NCI-H146 (cell line): ENCODE measurements around the gene VPS54.
"Not testable (repeated sequence)": the region's sequence is repeated elsewhere in the genome, so short reads cannot be mapped to it uniquely, and the experiment has no call there.

Experiments used
- DNase-seq: peaks from one replicate; lab custom pipeline; 2025; lab: John Stamatoyannopoulos, UW

VPS54 gene

DNA sequence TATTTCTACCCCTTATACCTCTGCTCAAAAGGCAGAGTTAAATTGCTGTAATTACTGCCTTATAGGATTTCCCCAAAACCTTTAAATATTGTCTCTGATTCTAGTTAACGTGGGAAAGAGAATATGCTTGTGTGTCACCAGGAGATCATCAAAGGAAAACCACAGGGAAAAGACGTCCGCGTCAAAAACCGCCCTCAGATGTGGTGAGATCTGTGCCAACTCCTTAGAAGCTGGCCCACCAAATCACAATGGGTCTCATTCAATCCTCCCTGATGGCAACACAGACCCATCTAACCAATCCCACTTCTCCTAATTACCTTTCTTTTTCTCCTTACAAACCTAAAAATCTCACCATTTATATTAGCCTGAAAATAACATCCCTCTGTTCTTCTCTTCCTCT lies 25.4 kb downstream of the VPS54 start:
- DNase-seq = no peak

DNA sequence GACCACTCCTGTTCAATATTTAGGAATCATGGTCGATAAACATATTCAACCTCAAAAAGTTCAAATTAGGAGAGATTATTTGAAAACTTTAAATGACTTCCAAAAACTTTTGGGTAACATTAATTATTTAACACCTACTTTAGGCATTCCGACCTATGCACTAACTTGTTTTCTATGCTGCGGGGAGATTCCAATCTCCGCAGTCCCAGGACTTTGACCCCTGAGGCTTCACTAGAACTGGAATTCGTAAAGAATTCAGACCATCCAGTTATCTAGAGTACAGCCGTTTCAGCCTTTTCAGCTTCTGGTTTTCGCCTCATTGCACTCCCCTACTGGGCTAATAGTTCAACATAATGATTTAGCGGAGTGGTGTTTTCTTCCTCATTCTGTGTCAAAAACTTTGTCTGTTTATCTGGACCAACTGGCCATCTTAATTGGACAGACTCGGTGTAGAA lies 26.1 kb downstream of the VPS54 start:
- not testable (repeated sequence) for DNase-seq

DNA sequence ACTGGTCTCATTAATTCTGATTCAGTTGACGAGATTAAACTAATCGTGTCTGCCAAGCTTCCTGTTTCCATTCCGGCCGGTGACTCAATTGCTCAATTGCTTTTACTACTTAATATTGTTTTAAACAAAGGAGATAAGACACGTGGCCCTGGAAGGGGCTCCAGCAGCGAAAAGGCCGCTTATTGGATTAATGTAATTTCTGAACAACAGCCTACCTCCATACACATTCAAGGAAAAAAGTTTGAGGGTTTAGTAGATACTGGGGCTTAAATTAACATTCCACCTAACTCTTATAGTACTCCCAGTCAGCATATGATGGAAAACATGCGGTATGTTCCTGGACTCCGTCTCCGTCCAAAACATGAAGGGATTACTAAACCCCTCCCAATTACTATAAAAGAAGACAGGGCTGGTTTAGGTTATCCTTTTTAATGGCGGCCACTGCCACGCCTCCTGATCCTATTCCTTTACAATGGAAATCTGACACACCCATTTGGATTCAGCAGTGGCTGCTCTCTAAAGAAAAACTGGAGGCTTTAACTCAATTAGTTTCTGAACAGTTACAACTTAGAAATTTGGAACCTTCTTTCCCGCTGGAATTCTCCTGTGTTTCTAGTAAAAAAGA lies 27.1 kb downstream of the VPS54 start:
- no peak for DNase-seq

DNA sequence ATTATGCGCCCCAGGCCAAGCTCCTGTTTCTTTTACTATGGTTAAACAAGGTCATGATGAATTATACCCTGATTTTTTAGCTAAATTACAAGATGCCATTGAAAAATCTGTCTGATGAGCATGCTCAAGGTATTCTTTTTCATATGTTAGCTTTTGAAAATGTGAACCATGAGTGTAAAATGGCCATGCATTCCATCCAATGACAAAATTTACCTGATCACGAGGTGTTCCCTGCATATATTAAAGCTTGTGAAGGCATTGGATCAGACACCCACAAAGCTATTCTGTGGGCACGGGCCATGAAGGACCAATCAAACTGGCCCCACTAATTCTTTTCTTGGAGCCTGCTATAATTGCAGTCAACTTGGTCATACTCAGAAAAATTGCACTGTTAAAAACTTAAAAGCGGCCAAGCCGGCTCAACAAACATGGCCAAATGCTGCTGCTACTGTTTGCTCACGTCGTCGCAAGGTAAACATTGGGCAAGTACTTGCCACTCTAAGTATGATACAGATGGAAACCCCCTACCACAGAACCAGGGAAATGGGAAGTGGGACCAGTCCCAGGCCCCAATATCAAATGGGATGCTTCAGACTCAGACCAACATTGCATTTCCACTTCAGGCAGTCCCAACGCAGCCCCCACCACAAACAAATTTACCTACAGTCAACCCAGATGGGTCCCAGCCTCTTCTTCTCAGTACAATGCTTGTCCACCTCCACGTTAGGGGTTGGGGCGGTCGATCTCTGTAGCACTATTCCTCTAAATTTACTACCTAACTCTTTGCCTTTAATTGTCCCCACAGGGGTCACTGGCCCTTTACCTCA lies 27.8 kb downstream of the VPS54 start:
- not testable (repeated sequence) for DNase-seq

DNA sequence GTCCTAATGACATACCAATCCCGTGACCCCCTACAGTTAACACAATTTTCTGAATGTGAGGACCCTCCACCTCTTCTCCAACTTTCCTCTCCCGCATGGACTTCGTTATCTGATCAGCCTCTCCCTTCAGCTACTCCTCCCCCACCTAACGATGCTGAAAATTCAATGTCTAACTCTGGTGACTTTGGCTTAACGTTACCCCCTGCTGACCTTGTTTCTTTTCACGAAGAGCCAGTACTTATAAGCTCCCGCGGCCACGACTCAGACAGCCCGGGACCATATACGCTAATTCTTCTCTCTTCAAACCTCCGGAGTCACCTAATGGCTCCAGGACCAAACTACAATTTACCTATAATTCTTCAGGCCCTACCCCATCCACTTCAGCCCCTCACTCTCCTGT lies 29.2 kb downstream of the VPS54 start:
- DNase-seq = no peak

DNA sequence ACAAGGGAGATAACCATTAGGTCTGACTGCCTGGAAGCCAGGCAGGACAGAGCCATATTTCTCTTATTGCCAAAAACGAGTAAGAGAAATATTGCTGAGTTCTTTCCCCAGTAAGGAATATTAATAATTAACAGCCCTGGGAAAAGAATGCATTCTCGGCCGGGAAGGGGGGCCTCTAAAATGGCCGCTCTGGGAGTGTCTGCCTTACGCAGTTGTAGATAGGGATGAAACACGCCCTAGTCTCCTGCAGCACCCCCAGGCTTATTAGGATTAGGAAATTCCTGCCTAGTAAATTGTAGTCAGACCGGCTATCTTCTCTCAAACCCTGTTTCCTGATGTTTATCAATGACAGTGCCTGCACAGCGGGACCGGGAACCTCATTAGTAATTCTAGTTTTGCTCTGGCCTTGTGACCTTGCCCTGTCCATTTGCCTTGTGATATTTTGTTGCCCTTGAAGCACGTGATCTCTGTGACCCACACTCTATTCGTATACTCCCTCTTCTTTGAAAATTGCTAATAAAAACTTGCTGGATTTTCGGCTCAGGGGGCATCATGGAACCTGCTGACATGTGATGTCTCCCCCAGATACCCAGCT lies 30.3 kb downstream of the VPS54 start:
- DNase-seq = not testable (repeated sequence)

DNA sequence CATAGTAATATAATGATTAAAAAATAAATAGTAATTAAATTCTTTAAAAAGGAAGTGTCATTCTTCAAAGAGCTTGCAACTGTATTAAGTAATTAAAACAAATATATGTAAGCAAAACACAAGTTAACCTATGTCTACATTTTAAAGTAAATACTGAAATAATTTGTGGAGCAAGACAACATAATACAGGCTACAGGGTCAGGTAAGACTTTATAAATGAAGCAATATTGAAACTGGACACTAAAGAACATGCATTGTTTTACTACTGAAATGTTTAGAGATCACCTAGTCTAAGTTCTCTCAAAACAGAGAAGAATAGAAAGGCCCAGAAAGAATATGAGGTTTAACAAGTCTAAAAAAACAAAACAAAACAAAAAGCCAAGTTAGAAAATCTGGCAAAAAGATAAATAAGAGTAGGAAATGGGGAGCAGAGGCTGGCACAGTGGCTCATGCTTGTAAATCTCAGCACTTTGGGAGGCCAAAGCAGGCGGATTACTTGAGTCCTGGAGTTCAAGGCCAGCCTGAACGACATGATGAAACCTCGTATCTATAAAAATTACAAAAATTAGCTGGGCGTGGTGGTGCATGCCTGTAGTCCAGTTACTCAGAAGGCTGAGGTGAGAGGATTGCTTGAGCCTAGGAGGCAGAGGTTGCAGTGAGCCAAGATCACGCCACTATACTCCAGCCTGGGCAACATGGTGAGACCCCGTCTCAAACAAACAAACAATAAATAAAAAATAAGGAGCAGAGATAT lies 34.4 kb downstream of the VPS54 start:
- no peak for DNase-seq

DNA sequence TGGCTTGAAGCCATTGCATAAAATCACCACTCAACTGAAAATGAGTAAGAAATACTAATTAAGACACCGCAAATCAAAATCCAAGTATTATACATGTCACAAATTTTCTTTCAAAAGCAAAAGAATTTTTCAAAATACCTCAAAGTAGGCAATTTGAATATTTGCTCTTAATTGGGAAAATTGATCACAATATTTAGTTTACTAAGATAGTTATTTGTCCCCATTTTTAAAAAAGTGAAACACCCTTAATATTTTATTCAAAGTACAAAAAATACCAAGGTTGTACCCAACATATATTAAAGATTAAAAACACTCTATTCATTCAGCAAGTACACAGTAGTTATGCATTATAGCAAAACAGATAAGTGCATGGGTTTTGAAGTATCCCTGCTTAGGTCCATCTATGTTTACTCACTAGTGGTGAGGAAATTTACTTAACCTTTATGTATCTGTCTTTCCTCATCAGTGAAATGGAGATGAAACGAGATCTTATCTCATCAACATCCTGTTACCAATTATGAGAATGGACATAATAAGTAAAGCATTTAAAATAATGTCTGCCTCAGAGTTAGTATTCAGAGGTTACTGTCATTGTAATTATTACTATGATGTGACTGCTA lies 35.1 kb downstream of the VPS54 start:
- peak; percentile 66 for DNase-seq

DNA sequence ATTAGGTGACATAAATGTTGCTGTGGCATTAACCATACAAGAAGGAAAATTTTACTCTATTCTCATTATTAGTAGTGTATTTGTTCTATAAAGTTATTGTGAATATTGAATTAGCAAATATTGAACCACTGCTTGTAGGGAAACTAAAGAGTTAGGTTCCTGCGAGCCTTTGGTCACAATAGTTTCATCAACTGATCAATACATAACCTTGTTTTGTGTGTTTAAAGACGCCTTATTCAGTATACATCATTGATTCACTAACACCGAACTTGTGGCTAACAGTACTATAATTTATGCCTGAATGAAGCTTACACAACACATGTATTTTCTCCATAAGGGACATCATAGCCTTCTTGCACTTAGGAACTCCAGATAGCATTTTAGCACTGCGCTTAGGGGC lies 36.9 kb downstream of the VPS54 start:
- DNase-seq = no peak

DNA sequence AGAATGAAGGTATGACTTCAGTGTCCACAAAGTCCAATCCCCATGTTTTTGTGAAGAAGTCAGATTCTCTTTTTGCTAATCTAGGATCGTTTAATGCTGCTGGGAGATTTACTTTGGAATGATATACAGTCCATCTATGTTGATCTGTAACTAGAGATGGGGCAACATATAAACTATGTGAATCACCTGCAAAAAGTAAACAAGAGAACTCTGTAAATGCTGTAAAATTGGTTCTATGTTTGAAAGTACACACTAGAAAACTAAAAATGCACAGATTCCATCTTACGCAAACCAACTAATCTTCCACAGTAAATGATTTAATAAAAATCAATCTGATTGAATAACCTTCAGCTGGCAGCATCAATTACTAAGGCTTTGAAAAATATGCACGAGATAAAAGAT lies 37.5 kb downstream of the VPS54 start:
- DNase-seq = no peak

DNA sequence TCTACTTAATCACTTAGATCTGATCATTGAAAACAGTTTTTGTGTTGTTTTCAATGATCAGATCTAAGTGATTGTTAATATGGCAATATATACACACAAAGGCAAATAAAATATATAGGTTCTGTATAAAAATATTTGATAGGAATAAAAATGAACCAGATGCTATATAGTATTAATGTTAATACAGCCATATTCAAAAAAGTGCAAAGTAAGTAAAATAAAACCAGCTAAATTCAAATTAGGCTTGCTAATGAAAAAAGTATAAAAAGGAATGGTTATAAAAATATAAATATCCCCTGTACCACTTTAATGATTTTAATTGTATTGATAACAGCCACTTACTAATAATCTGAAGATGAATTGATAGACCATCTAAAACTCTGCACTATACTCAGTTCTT lies 38.4 kb downstream of the VPS54 start:
- no peak for DNase-seq

DNA sequence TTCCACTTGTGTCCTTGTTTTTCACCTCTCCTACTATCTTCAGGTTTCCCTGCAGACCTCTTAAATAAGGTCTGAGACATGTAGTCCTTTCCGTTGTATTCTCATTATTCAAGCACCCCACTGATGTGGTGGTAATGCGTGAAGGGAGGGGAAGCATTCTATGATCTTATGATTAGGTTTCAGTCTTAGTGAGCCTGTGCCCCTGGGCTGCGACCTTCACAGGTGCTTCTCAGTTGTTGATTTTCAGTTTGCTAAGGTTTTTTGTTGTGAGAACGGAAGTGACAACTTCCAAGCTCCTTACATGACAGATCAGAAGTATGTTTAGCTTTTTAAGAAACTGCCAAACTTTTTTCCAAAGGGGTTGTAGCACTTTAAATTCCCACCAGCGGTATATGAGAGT lies 41.3 kb downstream of the VPS54 start:
- DNase-seq = no peak

DNA sequence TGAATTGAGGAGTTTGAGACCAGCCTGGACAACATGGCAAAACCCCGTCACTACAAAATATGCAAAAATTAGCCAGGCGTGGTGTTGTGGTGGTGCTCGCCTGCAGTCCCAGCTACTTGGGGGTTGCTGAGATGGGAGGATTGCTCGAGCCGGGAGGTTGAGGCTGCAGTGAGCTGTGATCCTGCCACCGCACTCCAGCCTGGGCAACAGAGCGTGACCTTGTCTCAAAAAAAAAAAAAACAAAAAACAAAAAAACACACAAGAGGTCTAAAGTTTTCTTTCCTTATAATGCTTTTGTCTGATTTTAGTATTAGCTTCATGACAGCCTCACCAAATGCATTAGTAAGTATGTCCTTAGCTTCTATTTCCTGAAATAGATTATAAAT lies 43.1 kb downstream of the VPS54 start:
- no peak for DNase-seq

DNA sequence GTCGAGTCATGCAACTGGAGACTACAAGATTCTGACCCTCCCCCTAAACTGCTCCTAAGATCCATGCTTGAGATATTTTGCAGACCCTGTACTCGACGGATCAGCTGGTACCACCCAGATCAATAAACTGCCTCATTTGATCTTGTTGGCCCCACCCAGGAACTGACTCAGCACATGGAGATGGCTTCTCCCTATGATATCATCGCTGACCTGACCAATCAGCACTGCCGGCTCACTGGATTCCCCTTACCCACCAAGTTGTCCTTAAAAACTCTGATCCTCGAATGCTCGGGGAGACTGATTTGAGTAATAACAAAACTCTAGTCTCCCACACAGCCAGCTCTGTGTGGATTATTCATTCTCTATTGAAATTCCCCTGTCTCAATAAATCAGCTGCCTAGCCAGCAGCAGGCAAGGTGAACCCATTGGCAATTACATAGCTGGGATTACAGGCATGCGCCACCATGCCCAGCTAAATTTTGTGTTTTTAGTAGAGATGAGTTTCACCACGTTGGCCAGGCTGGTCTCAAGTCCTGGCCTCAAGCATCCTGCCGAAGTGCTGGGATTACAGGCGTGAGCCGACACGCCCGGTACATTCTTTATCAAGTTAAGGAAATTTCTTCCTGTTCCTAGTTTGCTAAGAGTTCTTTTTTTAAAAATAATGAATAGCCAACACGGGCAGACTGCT lies 43.6 kb downstream of the VPS54 start:
- DNase-seq = no peak

DNA sequence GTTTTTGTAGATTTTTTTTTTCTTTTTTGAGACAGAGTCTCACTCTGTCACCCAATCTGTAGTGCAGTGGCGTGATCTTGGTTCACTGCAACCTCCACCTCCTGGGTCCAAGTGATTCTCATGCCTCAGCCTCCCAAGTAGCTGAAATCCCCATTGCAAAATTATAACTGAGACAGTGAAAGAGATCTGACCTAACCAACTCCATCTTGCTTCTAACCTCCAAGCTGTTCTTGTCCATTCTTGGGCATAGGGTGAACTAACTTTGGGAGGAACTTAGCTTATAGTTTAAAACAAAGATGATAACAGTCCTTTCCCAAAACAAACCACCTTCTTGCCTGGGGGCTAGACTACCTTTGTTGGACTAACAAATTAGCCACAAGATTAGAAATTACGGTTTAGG lies 44.2 kb downstream of the VPS54 start:
- not testable (repeated sequence) for DNase-seq

DNA sequence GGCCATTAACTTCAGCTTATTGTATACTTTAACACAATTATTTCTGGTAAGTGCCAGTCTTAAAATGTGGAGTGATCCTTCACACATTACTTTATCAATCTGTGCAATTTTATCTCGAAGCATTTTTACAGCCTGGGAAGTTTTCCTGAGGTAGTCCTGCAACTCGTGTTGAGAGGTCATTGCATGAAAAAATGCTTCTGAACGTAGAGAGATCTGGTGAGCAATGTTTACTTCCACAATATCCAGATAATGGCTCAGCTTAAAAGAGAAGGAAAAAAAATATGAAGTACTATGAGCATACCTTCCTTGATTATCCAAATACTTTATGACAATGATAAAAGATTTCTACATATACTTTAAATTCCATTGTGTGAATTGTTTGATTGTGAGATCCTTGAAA lies 57.0 kb downstream of the VPS54 start:
- DNase-seq = no peak

DNA sequence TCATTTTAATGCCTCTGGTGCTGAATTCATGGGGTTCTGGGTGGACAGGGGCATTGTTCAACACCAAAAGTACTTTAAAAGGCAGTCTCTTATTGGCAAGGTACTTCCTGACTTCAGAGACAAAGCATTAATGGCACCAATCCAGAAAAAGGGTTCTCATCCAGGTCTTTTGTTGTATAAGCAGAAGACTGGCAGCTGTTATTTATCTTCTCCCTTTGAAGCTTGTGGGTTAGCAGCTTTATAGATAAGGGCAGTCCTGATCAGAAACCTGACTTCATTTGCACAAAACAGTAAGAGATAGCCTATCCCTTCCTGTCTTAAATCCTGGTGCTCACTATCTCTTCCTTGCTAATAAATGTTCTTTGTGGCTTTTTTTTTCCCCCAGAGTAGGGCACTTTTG lies 68.8 kb downstream of the VPS54 start:
- no peak for DNase-seq

DNA sequence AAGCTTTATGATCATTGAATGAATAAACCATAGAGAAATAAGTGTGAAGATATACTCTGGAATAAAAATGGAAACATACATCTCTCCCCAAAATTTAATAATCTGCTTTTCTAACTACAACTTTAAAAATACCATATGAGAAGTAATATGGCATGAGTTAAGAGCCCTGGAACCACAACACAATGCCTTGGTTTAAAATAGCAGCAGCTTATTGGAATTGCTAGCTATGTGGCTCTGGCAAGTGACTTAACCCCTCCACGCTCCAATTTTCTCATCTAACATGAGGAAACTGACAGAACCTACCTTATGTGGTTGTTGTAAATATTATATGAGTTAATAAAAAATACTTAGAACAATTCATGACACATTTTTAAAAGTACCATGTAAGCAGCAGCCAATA lies 76.4 kb downstream of the VPS54 start:
- DNase-seq = no peak

DNA sequence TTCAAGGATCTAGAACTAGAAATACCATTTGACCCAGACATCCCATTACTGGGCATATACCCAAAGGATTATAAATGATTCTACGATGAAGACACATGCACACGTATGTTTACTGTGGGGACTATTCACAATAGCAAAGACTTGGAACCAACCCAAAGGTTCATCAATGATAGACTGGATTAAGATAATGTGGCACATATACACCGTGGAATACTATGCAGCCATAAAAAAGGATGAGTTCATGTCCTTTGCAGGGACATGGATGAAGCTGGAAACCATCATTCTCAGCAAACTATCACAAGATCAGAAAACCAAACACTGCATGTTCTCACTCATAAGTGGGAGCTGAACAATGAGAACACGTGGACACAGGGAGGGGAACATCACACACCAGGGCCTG lies 87.1 kb downstream of the VPS54 start:
- not testable (repeated sequence) for DNase-seq

DNA sequence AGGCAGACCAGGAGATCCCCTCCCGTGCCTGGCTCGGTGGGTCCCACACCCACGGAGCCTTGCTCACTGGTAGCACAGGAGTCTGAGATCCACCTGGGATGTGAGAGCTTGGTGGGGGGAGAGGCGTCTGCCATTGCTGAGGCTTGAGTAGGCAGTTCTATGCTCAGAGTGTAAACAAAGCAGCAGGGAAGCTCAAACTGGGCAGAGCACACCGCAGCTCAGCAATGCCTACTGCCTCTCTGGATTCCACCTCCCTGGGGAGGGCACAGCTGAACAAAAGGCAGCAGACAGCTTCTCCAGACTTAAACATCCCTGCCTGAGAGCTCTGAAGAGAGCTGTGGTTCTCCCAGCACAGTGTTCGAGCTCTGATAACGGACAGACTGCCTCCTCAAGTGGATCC lies 92.4 kb downstream of the VPS54 start:
- peak; percentile 86 for DNase-seq

DNA sequence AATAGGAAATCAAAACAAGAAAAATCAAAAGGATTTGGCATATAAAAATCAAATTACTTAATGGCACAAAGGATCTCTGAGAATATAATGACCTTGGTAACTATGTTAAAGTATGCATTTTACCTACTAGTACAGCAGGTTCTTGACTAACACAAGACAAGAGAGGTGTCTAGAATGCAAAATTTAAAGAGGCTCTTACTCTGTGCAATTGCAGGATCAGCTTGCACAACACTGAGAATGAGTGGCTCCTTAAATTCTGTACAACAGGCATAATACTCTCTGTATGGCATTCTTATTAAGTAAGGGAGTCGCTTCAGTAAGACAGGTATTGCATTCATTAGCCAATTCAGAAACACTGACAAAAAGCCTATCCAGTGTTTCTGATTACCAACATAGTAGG lies 104.9 kb downstream of the VPS54 start:
- no peak for DNase-seq

DNA sequence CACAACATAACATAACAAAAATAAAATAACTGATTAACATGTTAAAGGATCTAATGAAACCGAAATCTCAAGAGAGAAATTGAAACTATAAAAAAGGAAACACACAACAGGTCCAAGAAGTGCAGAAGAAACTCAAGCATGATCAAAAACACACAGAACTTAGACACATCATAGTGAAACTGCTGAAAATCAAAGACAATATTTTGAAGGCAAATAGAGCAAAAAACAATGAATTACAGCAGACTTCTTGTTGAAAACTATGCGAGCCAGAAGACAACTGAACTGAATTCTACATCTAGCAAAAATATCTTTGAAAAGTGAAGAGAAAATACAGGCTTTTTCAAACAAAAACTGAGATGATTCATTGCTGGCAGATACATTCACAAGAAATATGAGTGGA lies 116.2 kb downstream of the VPS54 start:
- no peak for DNase-seq
